ENCODE results near the gene PUSL1. TPM values are rescaled to one million over a fixed set of nuclear protein-coding genes. Genes with fewer than 3 reads are reported as not detected.

PUSL1 gene
- total and polyA plus RNA-seq, 2 donors (not counting 3 experiments of a cell fraction or from before 2014, with no cell fraction given), result 18.8 to 27.3 TPM

DNA sequence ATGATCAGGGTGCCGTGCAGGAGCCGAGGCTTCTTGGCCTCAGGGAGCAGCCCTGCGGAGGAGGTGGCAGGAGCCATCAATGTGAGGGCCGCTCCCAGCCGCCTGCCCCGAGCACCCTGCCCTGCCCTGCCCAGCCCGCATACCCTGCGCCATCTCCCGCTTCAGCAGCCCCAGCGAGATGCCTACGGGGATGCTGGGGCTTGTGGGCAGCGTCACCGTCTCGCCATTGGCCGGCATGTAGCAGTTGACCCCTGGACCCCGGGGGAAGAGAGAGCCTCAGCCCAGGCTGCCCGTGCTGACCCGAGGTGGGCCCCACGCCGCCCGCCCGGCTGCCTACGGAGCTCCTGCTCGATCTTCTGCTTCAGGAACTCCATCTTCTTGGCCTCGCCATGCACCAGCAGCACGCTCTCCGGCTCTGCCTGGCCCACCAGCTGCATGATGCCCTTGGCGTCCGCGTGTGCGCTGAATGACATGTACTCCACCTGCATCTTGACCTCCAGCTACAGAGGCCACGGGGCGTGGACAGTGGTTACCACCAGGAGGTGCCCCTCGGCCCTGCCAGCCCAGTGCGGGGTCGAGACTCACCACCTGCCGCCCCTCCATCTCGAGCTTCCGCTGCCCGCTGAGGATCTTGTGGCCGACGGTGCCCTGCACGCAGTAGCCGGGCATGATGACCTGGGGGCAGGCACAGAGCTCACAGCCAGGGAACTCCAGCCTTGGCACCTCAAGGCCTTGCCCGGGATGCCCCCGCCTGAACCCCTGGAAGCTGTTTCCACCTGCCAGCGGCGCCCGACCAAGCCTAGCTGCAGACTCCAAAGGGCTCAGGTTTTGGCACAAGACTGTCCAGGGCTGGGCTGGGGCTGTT, 4.3 kb downstream of the PUSL1 start:
- no peak overlapping the region for H3K4me3 ChIP-seq (replicated peaks in 1 of 3; ENCODE audit: insufficient read depth in 1 of 3, low read depth in 1 of 3, low read length in 3 of 3)
- H3K27ac ChIP-seq (ENCODE audit: insufficient read depth, low read depth, low read length), result no peak overlapping the region
- DNase-seq (ENCODE audit: low read depth, low spot score), result no peak
- peaks cover 1% of the 10 kb centered on the region for H3K79me2 ChIP-seq (ENCODE audit: control insufficient read depth, insufficient read depth, low read length)
- no peak for TF ChIP-seq EZH2 (IDR thresholded peaks at IDR 0.05; ENCODE audit: borderline replicate concordance, low read depth, low read length, severe bottlenecking)
- CTCF ChIA-PET, result interaction anchor here (0.6 kb wide), 1 partner anchor 39 kb away, joined by 3 read pairs; the partner anchor contains the start of gene UBE2J2
- H3K9me1 ChIP-seq (replicated peaks; ENCODE audit: control insufficient read depth, extremely low read depth, insufficient read depth, low read length), result no peaks in the 10 kb centered on the region
- POLR2A ChIA-PET, result no interaction called here
- intact Hi-C loops (cut with micrococcal nuclease), result no loop called here
- no peaks in the 10 kb centered on the region for H4K20me1 ChIP-seq (replicated peaks; ENCODE audit: control insufficient read depth, extremely low read depth, insufficient read depth, low read length)
- H3K36me3 ChIP-seq (ENCODE audit: control insufficient read depth in 2 of 2, extremely low read depth in 1 of 2, insufficient read depth in 2 of 2, low read length in 2 of 2), result peaks cover 0 to 41% of the 10 kb centered on the region in 2 experiments
- no peak overlapping the region for H2AFZ ChIP-seq (ENCODE audit: low read depth, low read length)
- BruUV-seq (replicated peaks), result no TSS peak
- peaks cover 5% of the 10 kb centered on the region for H3K4me1 ChIP-seq (ENCODE audit: control insufficient read depth, extremely low read depth, insufficient read depth, low read length)
- no peak overlapping the region for H3K4me2 ChIP-seq (ENCODE audit: insufficient read depth, low read length)
- no peaks in the 10 kb centered on the region for H3K27me3 ChIP-seq (ENCODE audit: control insufficient read depth in 2 of 2, insufficient read depth in 2 of 2, low read length in 2 of 2)
- no peaks in the 10 kb centered on the region for H3K9me3 ChIP-seq (replicated peaks; ENCODE audit: control insufficient read depth, insufficient read depth, low read length)
- dilution Hi-C loops (cut with MboI; ENCODE audit: extremely low pct_ligation_motif_present, low sequenced_read_pairs), result no loop called here
- no peak overlapping the region for H3K9ac ChIP-seq (replicated peaks; ENCODE audit: extremely low read depth, insufficient read depth, low read length)
- FAIRE-seq, result no peak

DNA sequence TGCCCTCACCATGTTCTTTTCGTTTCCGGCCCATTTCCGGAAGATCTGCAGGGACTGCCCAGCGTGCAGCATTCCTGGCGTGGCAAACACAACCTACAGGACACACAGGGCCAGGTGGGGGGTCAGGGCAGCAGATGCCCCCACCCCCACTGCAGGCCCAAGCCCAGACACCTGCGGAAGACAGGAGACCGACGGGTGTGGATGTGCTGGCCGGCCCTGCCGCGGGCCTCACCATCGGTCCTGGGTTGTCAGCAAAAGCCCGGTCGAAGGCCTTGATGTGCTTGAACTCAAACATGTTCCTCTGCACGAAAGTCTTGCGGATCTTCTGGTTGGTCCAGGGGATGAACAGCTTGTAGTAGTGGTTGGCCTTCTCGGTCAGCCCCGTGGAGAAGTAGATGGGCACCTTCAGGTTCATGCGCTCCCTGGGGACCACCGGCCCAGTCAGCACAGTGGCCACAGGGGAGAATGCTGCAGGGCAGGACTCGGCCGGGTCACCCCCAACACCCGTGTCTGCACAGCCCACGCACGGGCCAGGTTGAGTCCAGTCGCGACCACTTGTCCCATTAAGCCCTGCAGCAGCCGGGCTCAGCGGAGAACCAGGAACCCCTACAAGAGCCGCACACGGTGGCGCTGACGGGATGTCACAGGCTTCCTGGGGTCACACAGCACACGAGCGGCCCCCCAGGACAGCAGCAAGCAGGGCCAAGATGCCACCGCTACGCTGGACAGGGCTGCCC, 5.3 kb downstream of the PUSL1 start:
- FAIRE-seq (no peak), DNase-seq (ENCODE audit: low read depth, low spot score) (no peak)
- dilution Hi-C loops (cut with MboI; ENCODE audit: extremely low pct_ligation_motif_present, low sequenced_read_pairs) (no loop called here), intact Hi-C loops (cut with micrococcal nuclease) (no loop called here)
- no peak overlapping the region for H3K27ac ChIP-seq (ENCODE audit: insufficient read depth, low read depth, low read length)
- H4K20me1 ChIP-seq (replicated peaks; ENCODE audit: control insufficient read depth, extremely low read depth, insufficient read depth, low read length), result no peaks in the 10 kb centered on the region
- H3K79me2 ChIP-seq (ENCODE audit: control insufficient read depth, insufficient read depth, low read length), result peaks cover 1% of the 10 kb centered on the region
- POLR2A ChIA-PET, result interaction anchor here (0.5 kb wide), 1 partner anchor 81 kb away, joined by 3 read pairs; no protein-coding TSS in a partner anchor
- H3K4me2 ChIP-seq (ENCODE audit: insufficient read depth, low read length), result no peak overlapping the region
- H3K27me3 ChIP-seq (ENCODE audit: control insufficient read depth in 2 of 2, insufficient read depth in 2 of 2, low read length in 2 of 2), result no peaks in the 10 kb centered on the region
- H3K36me3 ChIP-seq (ENCODE audit: control insufficient read depth in 2 of 2, extremely low read depth in 1 of 2, insufficient read depth in 2 of 2, low read length in 2 of 2), result peaks cover 0 to 41% of the 10 kb centered on the region in 2 experiments
- TF ChIP-seq, protein P1, sequence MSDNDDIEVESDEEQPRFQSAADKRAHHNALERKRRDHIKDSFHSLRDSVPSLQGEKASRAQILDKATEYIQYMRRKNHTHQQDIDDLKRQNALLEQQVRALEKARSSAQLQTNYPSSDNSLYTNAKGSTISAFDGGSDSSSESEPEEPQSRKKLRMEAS (IDR thresholded peaks at IDR 0.05; ENCODE audit: insufficient read depth, insufficient read length), result no peak
- TF ChIP-seq EZH2 (IDR thresholded peaks at IDR 0.05; ENCODE audit: borderline replicate concordance, low read depth, low read length, severe bottlenecking) (no peak), GATA2 (IDR thresholded peaks at IDR 0.05; ENCODE audit: insufficient read depth, insufficient read length, low read depth, low read length) (no peak), POLR2A (IDR thresholded peaks at IDR 0.05; ENCODE audit: low read depth, low read length) (no peak), POLR2AphosphoS5 (IDR thresholded peaks at IDR 0.05; ENCODE audit: insufficient read depth, low read depth, low read length) (no peak), MYC (IDR thresholded peaks at IDR 0.05; ENCODE audit: low read depth, low read length) (no peak), JUN (IDR thresholded peaks at IDR 0.05; ENCODE audit: borderline replicate concordance, insufficient read depth, insufficient read length, low read depth) (no peak)
- no TSS peak for BruUV-seq (replicated peaks)
- H2AFZ ChIP-seq (ENCODE audit: low read depth, low read length), result no peak overlapping the region
- no peak overlapping the region for H3K4me3 ChIP-seq (replicated peaks in 1 of 3; ENCODE audit: insufficient read depth in 1 of 3, low read depth in 1 of 3, low read length in 3 of 3)
- no peak overlapping the region for H3K9ac ChIP-seq (replicated peaks; ENCODE audit: extremely low read depth, insufficient read depth, low read length)
- CTCF ChIA-PET, result no interaction called here
- H3K9me3 ChIP-seq (replicated peaks; ENCODE audit: control insufficient read depth, insufficient read depth, low read length), result no peaks in the 10 kb centered on the region
- peaks cover 5% of the 10 kb centered on the region for H3K4me1 ChIP-seq (ENCODE audit: control insufficient read depth, extremely low read depth, insufficient read depth, low read length)
- no peaks in the 10 kb centered on the region for H3K9me1 ChIP-seq (replicated peaks; ENCODE audit: control insufficient read depth, extremely low read depth, insufficient read depth, low read length)
